T-helper 22 cell (primary cell): Measurements from ENCODE around the gene MAOB.
"Not testable (repeated sequence)": the region's sequence is repeated elsewhere in the genome, so short reads cannot be mapped to it uniquely, and the experiment has no call there.

Experiments used
- DNase-seq: peaks from one replicate; pipeline ENCODE4 v3.0.0-alpha.2; 2020; ENCODE audit warnings: low read depth

MAOB gene

DNA sequence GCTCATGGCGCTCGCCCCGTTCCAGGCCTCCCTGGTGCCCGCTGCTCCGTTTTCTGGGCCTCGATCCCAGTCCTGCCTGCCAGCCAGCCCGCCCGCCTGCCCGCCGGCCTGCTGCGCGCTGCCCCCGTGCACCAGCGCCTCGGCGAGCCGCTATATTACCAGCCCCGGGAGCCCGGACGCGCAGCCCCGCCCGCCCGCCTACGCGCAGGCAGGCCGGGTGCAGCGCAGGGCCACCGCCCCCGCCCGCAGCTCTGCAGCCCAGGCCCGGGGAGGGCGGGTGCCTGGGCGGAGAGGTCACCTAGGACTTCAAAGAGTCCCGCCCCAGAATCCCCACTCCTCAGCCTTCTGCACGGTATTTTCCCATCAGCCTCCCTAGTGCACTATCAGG, at the start of gene MAOB:
Gene MAOB (minus strand): TSS at position 157 of the 388 bp plus-strand sequence. CDS start 151 bp downstream, at position 6.
- DNase-seq: no peak

DNA sequence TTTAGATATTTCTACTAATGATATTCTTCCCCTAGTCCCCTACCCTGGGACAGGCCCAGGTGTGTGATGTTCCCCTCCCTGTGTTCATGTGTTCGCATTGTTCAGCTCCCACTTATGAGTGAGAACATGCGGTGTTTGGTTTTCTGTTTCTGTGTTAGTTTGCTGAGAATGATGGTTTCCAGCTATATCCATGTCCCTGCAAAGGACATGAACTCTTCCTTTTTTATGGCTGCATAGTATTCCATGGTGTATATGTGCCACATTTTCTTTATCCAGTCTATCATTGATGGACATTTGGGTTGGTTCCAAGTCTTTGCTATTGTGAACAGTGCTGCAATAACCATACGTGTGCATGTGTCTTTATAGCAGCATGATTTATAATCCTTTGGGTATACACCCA, 39.8 kb upstream of the MAOB start:
- DNase-seq: not testable (repeated sequence)

DNA sequence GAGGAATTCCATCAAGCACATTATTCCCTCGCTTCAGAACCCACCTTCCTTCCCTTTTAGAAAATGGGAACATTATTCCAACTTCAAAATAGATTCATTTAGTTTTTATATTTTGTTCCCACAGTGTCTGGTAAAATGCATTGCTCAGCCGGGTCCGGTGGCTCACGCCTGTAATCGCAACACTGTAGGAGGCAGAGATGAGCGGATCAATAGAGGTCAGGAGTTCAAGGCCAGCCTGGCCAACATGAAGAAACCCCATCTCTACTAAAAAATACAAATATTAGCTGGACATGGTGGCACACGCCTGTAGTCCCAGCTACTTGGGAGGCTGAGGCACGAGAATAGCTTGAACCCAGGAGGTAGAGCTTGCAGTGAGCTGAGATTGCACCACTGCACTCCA, 28.5 kb upstream of the MAOB start:
- DNase-seq: not testable (repeated sequence)

DNA sequence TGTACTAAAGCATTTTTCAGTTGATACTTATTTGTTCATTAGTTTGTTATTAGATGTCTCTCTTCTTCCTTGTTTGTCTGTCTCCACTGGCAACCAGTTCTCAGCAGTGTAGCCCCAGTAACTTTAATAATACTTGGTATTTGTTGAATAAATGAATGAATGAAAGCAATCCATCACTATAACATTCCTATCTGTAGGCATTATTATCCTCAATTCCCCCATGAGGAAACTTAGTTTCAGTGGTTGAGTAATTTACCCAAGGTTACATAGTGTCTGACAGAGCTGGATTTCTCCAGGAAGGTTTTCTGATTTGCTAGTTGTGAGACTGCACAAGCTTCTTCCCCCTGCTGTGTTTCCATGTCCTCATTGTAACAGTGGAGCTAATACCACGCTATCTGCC, 27.8 kb upstream of the MAOB start:
- no peak for DNase-seq

DNA sequence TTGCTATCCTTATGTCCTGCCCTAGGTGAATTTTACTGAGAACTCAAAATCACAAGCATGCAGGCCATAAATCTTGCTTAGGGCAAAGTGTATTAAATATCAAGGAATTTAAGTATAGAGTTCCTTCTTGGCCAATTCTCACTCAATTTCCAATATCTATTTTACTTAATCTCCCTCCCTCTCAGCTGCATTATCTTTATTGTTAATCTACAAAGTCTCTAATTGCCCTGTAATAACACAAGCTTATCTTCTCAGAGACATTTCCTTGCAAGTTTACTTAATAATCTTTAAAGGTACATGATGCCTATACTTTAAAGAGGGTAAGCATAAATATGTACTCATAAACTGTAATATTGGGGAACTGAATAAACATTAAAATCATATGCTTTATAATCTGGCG, 26.9 kb upstream of the MAOB start:
- DNase-seq: no peak

DNA sequence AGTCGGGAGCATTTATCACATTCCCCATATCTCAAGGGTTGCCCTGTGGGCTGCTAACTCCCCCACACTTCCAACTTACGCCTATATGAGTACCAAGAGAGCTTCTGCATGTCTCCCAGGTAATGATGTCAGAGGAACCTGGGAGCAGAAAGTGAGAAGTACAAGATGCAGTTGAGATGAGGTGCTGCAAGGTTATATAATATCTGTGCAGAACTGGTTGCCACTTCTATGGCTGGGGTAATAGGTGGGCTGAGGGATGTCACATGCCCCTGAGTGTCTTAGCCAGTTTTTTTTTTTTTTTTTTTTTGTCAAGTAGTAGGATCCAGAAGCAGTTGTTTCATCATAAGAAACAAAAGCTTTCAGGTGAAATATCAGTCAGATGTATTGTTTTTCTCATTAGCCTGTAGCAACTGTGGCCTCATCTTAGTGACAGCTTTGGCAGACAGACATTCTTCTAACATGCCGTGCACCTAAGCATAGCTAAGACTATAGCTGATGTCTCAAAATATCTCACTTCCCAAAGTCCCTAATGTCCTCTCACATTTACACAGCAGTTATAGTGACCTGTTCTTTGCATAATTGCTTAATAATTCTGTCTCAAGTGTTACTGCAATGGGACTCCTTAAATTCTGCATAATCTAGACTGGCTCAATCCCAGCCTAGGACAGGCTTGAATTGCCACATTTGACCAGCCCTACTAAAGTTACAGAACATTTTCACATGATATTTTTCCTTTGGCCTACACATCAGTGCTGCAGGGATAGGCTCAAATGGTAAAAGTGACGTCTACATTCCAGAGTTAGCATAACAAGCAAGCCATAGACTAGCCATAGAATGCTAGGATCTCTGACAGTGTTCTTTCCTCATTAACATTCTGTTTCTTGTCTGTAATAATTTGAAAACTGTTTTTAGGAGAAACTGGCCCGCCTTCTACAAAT, 17.9 kb upstream of the MAOB start:
- DNase-seq: no peak

DNA sequence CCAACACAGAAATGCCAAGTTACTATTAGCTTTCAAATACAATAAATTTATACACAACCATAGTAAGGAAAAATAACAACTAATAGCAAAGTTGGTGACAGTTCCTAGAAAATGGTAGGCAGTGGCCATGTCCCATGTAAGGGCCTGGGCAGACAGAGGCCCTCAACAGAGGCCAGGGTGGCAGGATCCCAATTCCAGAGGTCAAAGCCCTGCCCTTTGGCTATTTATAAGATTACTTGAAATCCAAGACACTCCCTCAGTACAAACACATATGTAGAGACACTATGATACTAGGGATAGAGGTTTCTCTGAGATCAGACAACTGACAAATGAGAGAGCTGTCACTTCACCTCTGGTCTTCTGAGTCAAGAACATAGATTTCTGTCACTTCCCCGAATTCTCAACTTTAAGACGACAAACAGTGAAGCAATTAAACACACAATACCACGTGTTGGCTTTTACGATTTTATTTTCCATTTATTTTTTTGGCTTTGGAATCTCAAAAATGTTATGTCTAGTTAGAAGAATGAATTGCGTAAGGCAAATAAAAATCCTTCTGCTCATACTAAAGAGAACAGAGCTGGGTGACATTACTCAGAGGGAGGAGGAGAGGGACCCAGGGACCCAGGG, 16.3 kb upstream of the MAOB start:
- no peak for DNase-seq

DNA sequence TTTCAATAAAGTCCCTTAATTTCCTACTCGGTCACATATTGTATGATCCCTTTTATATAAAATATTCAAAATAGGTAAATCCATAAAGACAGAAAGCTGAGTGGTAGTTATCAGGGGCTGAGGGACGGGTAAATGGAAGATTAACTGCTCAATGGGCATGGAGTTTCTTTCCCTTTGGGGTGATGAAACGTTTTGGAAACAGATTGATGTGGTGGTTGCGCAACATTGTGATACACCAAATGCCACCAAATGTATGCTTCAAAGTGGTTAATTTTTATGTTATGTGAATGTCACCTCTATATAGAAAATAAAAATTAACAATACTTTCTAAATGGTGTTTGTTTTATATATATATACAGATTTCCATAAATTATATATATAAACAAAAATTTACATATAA, 15.0 kb upstream of the MAOB start:
- DNase-seq: no peak

DNA sequence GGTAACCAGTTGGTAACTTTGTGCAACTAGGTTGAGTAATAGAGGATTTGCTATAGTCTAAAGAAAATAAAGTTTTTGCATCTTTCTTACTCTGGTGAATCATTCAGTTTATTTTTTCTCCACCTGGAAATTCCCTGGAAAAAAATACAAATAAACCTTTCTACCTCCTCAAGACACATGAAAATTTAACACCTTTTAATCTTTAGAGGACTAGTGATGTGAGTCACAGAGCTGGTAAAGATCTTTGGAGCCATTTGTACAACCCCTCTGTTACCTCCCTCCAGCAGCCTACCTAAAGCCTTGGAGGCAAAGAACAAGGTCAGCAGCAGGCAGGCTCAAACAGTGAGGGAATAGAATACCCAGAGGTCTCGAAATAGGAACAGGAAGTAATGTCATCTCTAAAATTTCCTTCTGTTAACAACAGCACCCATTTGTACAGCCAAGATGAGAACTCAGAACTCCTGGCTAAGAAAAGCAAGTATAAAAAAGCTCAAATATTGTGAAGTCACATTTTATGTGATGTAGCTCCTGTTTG, 10.2 kb upstream of the MAOB start:
- DNase-seq: no peak

DNA sequence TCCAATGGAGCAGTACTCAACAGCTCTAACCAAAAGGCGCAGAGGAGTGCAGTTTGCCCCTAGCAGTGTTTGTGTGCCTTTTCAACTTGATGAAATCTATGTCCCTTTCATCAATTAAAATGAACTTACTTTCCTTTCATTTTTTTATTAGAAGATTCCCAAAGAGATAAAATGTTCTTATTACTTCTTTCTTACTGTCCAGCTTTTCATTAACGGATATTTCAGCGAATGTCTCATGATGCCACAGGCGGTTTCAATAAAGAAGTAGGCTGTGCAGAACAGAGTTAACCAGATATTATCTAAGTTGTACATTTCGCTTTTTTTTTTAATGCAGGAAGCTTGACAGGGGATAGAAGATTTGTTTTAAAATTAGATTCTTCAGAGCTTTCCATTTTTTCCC, 3.4 kb upstream of the MAOB start:
- DNase-seq: no peak

DNA sequence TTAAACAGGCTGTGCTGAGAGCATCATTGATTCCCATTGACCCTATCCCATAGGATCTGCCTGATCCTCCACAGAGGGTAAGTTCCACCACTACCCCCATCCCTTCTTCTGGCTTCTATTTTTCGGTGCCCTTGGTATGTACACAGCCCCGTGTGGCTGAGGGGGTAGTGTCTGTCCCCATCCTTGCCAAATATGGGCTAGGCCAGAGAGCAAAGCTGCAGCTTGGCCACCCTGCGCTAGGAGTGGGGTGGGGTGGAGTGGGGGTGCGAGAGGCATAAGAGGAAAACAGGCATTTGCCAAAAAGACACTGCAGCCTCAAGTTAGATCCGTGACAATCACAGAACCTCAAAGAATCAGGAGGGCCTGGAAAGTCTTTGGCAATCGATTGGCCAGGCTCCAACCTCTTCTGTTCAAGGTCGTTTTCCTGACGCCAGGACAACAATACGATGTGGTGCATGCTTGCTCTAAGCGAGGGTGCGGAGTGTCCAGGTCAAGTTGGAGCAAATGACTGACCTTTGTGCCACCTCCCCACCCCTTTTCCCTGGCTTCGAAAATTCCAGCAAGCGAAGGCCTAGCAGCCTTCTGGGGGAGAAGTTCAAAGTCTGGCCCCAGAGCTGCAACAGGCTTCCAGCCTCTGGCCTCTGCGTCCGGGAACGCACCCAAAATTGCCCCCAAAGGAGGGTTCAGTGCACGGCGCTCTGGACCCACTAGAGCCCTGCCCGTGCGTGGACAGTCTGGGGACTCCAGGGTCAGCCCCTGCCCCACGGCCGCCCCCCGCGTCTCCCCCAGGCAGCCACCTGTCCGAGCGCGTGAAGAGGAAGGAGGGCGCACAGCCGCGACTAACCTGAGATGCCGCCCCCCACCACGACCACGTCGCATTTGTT, 598 bp downstream of the MAOB start:
- DNase-seq: no peak

DNA sequence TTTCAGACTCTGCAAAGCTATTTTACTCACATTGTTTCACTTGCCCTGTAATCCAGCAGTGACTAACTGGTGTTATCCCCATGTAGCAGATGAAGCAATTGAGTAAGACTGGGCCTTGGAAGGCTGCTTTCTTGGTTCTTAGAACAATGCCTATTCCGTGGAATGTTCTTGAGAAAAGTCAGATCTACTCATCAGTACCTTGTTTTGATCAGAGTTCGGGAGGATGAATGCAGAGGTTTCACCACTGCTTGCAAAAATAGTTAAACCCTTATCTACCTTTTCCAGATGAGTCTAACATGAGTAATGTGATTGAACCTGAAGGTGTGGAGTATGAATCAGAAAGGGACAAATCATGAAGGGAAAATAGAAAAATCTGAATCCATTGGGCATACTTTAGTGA, 1.8 kb downstream of the MAOB start:
- no peak for DNase-seq

DNA sequence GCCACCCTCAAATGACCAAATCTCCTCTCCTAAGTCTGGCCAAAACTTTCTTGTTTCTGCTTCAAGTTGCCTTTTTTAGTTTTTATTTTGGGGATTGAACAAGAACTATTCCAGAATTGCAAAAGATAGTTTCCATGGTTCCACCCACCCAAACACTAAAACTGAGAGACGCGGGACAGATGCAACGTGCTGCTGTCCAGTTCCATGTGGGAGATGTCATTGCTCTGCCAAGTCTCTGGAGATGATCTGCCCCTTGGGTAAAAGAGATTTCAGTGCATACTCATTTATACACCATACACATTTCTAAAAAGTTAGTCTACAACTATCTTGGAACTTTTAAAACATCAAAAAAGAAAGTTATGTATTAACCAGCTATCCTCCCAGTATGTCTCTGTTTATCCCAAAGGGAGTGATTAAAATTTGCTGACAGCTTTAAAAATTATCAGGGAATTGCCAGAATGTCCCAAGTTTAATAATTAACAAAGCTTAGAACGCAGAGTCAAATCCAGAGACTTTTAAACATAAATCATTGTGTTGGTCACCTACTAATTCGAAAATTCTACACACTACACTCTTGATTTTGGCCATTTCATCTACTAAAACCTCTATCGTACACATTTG, 3.2 kb downstream of the MAOB start:
- DNase-seq: no peak

DNA sequence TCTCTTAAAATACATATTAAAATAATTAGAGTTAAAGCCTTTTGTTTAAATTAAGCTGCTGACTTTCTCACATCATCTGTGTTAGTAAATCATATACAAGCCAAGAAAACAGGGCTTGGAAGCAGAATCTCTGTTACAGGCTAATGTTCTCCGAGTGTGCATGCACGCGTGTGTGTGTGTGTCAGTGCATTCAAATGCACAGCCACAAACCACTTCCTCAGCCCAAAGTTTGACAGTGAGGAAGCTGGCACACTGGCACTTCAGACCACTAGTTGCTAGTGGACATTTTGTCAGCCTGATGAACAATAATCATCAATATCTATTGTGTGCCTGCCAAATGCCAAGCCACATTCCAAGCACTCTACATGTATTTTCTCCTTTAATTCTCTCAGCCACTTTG, 5.6 kb downstream of the MAOB start:
- DNase-seq: no peak

DNA sequence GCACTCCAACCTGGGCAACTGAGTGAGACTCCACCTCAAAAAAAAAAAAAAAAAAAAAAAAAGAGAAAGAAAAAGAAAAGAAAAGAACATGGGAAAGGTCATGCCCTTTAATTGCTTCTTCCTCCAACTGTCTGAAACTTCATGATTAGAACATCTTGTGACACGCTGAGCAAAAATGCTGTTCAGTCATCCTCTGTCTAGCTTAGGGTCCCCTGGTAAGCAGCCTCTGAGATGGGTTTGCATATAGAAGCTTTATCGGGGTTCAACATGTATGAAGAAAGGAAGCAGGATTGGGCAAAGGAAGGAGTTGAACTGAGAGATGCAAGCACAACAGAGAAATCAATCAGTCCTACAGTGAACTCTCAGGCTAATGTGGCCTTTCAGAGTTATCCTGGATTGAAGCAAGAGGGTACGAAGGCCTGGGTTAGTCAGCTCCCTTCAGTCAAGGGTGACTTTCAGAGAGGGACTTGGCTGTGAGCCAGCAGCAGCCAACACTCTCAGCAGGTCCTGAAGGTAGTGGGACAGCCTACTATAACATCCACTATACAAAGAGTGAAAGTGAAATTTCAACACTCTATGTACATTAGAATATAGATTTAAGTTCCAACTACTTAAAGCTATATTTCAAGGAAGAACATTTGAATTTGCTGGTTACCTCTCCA, 11.4 kb downstream of the MAOB start:
- no peak for DNase-seq

DNA sequence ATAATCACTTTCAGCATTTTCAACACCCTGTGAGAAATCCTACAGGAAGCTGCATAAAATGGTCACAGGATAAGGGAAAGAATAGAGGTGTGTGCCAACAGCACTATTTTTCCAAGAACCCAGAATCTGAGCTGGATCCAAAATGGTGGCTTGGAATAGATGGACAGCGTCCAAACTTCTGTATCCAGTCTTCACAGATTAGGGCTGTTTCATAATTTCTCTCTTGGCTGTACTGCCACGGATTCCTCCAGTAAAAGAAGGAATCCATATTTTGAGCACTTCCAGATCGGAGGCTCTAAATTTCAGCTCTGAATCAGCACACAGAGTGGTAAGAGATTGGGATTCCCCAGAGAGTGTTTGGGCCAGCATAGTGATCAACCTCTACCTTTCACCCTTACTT, 12.2 kb downstream of the MAOB start:
- DNase-seq: no peak

DNA sequence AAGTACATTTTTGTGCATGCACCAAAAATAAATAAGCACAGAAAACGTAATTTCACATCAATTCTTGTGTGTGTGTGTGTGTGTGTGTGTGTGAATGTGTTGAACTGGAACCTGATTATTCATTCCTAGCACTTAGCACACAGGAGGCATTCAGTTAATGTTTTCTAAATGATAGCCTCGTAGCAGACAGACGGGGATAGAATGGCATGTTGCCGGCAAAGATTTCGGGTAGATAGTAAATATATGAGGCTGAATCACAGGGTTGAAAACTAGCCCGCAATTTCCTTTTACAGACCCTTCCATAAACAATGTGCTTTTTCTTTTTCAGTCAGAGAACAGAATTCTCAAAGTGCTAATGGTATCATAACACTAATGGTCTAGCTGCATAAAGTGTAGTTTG, 13.5 kb downstream of the MAOB start:
- no peak for DNase-seq

DNA sequence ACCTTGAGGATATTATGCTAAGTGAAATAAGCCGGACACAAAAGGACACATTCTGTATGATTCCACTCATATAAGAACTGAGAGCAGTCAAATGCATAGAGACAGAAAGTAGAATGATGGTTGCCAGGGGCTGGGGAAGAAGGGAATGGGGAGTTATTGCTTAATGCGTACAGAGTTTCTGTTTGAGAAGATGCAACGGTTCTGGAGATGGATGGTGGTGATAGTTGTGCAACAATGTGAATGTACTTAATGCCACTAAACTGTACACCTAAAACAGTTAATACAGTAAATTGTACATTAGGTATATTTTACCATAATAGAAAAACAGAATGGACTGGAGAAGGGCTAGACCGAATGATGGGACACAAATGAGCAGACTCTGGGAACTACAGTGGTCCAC, 15.8 kb downstream of the MAOB start:
- DNase-seq: no peak

DNA sequence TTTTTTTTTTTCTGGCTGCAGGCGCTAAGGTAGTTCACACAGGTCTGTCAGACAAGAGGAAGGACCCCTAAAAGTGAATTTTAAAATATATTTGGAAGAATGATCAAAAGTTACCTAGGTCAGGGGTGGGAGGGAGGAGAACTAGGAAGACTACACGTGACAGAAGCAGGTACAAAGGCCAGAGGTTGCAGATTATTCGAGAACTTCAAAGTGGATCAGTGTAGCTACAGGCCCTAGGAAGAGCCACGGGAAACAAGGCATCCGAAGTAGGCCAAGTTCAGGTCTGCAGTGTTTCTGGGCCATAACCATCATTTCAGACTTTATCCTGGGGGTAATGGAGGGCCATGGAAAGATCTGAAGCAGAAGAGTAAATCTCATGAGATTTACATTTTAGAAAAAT, 16.5 kb downstream of the MAOB start:
- DNase-seq: no peak

DNA sequence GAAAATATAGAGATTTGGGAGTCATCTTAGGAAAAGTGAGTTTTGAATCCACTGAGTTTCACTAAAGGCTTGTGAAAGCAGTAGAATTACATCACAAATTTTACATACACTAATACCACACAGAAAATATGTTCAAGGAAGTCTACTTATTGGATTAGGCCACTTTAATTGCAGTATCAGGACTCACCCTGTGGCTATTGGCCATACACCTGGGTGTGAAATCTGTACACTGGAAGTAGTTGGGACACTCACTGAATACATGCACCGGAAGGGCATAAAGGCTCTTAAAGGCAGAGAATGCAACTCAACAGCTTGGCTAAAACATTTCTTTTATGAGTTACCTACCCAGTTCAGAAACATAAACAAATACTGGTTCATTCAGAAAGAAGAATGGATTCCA, 19.8 kb downstream of the MAOB start:
- no peak for DNase-seq

DNA sequence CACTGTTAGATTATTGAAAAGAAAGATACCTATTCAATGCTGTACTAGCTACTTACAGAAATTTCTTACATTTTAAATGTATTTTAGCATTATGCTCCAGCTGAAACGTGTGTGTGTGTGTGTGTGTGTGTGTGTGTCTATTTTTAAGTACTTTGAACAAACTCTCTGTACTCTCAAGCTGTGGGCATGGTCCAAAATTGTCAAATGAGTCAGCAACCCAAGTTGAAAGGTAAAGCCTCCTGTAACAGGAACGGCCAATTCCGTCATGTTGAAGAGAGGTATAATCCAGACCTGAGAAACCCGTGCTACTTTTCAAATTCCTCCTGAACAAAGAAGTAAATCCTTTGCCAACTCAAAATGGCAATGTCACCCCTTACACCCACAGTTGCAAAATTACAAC, 20.5 kb downstream of the MAOB start:
- DNase-seq: no peak
